H9 (cell line): ENCODE data around the gene TIMM10B. TPM values are rescaled to one million over a fixed set of nuclear protein-coding genes. Genes with fewer than 3 reads are reported as not detected.

Experiments used
- DNase-seq: peaks from one replicate; pipeline ENCODE4 v3.0.0-alpha.2; 2017
- H2AFZ ChIP-seq: one replicate; pipeline ENCODE4 v1.6.1; 2013; ENCODE audit warnings: mild to moderate bottlenecking, low read length, control low read depth, moderate library complexity
- H2AK5ac ChIP-seq: 2 replicates; pipeline ENCODE4 v1.6.1; 2013; ENCODE audit warnings: low read length, control low read depth, mixed read lengths; ENCODE audit not compliant: insufficient read length
- H2BK120ac ChIP-seq: one replicate; pipeline ENCODE4 v1.6.1; 2013; ENCODE audit warnings: low read depth, mild to moderate bottlenecking, low read length, control low read depth, inconsistent platforms; ENCODE audit not compliant: poor library complexity, severe bottlenecking
- H2BK12ac ChIP-seq: 2 replicates; pipeline ENCODE4 v1.6.1; 2013; ENCODE audit warnings: low read length, control low read depth, mixed read lengths, low read depth; ENCODE audit not compliant: insufficient read length
- H2BK15ac ChIP-seq: 2 replicates; pipeline ENCODE4 v1.6.1; 2013; ENCODE audit warnings: low read depth, low read length, control low read depth
- H2BK20ac ChIP-seq: one replicate; pipeline ENCODE4 v1.6.1; 2013; ENCODE audit warnings: low read depth, mild to moderate bottlenecking, low read length, control low read depth, inconsistent platforms; ENCODE audit not compliant: poor library complexity, severe bottlenecking
- H2BK5ac ChIP-seq: 2 replicates; pipeline ENCODE4 v1.6.1; 2013; ENCODE audit warnings: low read length, control low read depth, mixed read lengths; ENCODE audit not compliant: insufficient read length
- H3K14ac ChIP-seq: 2 replicates; pipeline ENCODE4 v1.6.1; 2013; ENCODE audit warnings: low read length, control low read depth; ENCODE audit not compliant: insufficient read depth
- H3K18ac ChIP-seq: 2 replicates; pipeline ENCODE4 v1.6.1; 2013; ENCODE audit warnings: low read depth, mild to moderate bottlenecking, mixed read lengths, low read length, control low read depth; ENCODE audit not compliant: insufficient read length
- H3K23ac ChIP-seq: 2 replicates; pipeline ENCODE4 v1.6.1; 2013; ENCODE audit warnings: low read length, control low read depth, mixed read lengths, low read depth; ENCODE audit not compliant: insufficient read length
- H3K23me2 ChIP-seq: 2 replicates; pipeline ENCODE4 v1.6.1; 2013; ENCODE audit warnings: low read depth, mild to moderate bottlenecking, mixed read lengths, low read length, control low read depth; ENCODE audit not compliant: insufficient read length, poor library complexity, severe bottlenecking
- H3K27ac ChIP-seq: 2 replicates; pipeline ENCODE4 v1.5.1; 2013; ENCODE audit warnings: low read length, control low read depth, mixed read lengths, low read depth; ENCODE audit not compliant: insufficient read length
- H3K27me3 ChIP-seq: 2 replicates; pipeline ENCODE4 v1.6.1; 2013; ENCODE audit warnings: low read length, control low read depth, inconsistent platforms; ENCODE audit not compliant: insufficient read depth
- H3K4ac ChIP-seq: 2 replicates; pipeline ENCODE4 v1.6.1; 2013; ENCODE audit warnings: low read depth, mild to moderate bottlenecking, control low read depth, inconsistent platforms, low read length, moderate library complexity
- H3K4me1 ChIP-seq: 2 replicates; pipeline ENCODE4 v1.6.1; 2013; ENCODE audit warnings: low read length, control low read depth, inconsistent platforms; ENCODE audit not compliant: insufficient read depth
- H3K4me2 ChIP-seq: 2 replicates; pipeline ENCODE4 v1.6.1; 2013; ENCODE audit warnings: low read length, control low read depth, mixed read lengths; ENCODE audit not compliant: insufficient read length, insufficient read depth
- H3K56ac ChIP-seq: 2 replicates; pipeline ENCODE4 v1.6.1; 2013; ENCODE audit warnings: low read depth, mild to moderate bottlenecking, mixed read lengths, low read length, control low read depth; ENCODE audit not compliant: insufficient read length
- H3K79me1 ChIP-seq: 2 replicates; pipeline ENCODE4 v1.6.1; 2013; ENCODE audit warnings: low read depth, mild to moderate bottlenecking, moderate library complexity, low read length, control low read depth, inconsistent platforms; ENCODE audit not compliant: insufficient read depth, poor library complexity, severe bottlenecking
- H3K79me2 ChIP-seq: 2 replicates; pipeline ENCODE4 v1.6.1; 2013; ENCODE audit warnings: low read length, control low read depth, inconsistent platforms; ENCODE audit not compliant: insufficient read depth
- H3K9ac ChIP-seq: 2 replicates; pipeline ENCODE4 v1.6.1; 2013; ENCODE audit warnings: low read length, control low read depth, mixed read lengths; ENCODE audit not compliant: insufficient read length; ENCODE audit errors: extremely low read depth
- H3K9me3 ChIP-seq: one replicate; pipeline ENCODE4 v1.6.1; 2013; ENCODE audit warnings: low read depth, low read length, inconsistent platforms; ENCODE audit not compliant: control insufficient read depth
- H3T11ph ChIP-seq: one replicate; pipeline ENCODE4 v1.6.1; 2013; ENCODE audit warnings: mild to moderate bottlenecking, low read length, control low read depth, inconsistent platforms
- H4K20me1 ChIP-seq: one replicate; pipeline ENCODE4 v1.6.1; 2013; ENCODE audit not compliant: control insufficient read depth, insufficient read length, insufficient read depth
- H4K5ac ChIP-seq: 2 replicates; pipeline ENCODE4 v1.6.1; 2013; ENCODE audit warnings: low read depth, mild to moderate bottlenecking, mixed read lengths, low read length, control low read depth; ENCODE audit not compliant: insufficient read length
- H4K8ac ChIP-seq: replicated peaks from 2 replicates; pipeline ENCODE4 v1.6.1; 2013; ENCODE audit warnings: low read length, control low read depth, mixed read lengths, low read depth; ENCODE audit not compliant: insufficient read length
- H4K91ac ChIP-seq: 2 replicates; pipeline ENCODE4 v1.6.1; 2013; ENCODE audit warnings: low read depth, mild to moderate bottlenecking, moderate library complexity, mixed read lengths, low read length, control low read depth; ENCODE audit not compliant: insufficient read length
- H3K27ac Mint-ChIP-seq, 3 experiments: 2 replicates in 2 of 3; 3 replicates in 1 of 3; pipeline ENCODE4 v1.8.0; 2020 to 2021; ENCODE audit warnings: mixed read lengths in 3 of 3, mild to moderate bottlenecking in 1 of 3, moderate library complexity in 1 of 3
- H3K27me3 Mint-ChIP-seq: 2 replicates; pipeline ENCODE4 v1.8.0; 2021; ENCODE audit warnings: low read depth, mild to moderate bottlenecking, moderate library complexity, mixed read lengths
- H3K36me3 Mint-ChIP-seq, 3 experiments: 2 replicates in 2 of 3; 3 replicates in 1 of 3; pipeline ENCODE4 v1.8.0; 2020 to 2021; ENCODE audit warnings: low read depth in 3 of 3, mixed read lengths in 3 of 3; ENCODE audit not compliant: insufficient read depth in 1 of 3
- H3K4me1 Mint-ChIP-seq, 2 experiments: 2 replicates each; pipeline ENCODE4 v1.8.0; 2020; ENCODE audit warnings: mixed read lengths in 2 of 2
- H3K4me3 Mint-ChIP-seq, 2 experiments: 2 replicates in 1 of 2; 3 replicates in 1 of 2; pipeline ENCODE4 v1.8.0; 2020 to 2021; ENCODE audit warnings: mild to moderate bottlenecking in 2 of 2, mixed read lengths in 2 of 2, moderate library complexity in 1 of 2
- H3K9me3 Mint-ChIP-seq, 2 experiments: 2 replicates in 1 of 2; 3 replicates in 1 of 2; pipeline ENCODE4 v1.8.0; 2020; ENCODE audit warnings: mild to moderate bottlenecking in 2 of 2, mixed read lengths in 2 of 2, moderate library complexity in 1 of 2
- CTCF ChIP-seq: fragments of 200-600 bp; sonication (generic); conservative IDR thresholded peaks from 3 replicates; pipeline ENCODE4 v1.8.0; 2021; ENCODE audit warnings: antibody characterized with exemption, mild to moderate bottlenecking
- WGBS: extraction: QIAGEN DNeasy Blood & Tissue Kit; methylation state at CpG from one replicate; pipeline ENCODE4 v1.1.7; 2013; ENCODE audit warnings: missing lambda C conversion rate, low lambda C conversion rate, mixed read lengths; ENCODE audit not compliant: insufficient read length; ENCODE audit errors: extremely low coverage; 5-methylcytosine and 5-hydroxymethylcytosine counted together
- long read RNA-seq: library from polyadenylated mRNA; unstranded; transcript quantifications from one replicate; pipeline ENCODE4 v2.0.0, GENCODE V29; 2020
- total RNA-seq: library from RNA; stranded (reverse); gene quantifications from 2 replicates; pipeline ENCODE4 v1.2.1, GENCODE V29; 2021

Gene TIMM10B
- 49.9 and 50.3 TPM in 2 replicates for total RNA-seq
- long read RNA-seq, transcript TIMM10B-201 (3 exons, 2,840 nt), result major isoform, 175 of 180 reads
- long read RNA-seq, partial matches to known transcripts, result 0 of 180 reads
- long read RNA-seq, other reads (novel, unspliced or antisense), result 0 of 180 reads

- no CpG with 5 or more reads among the region's 66 CpGs for WGBS
- peaks cover 11 to 13% of the 10 kb centered on the region in 2 experiments for H3K4me1 Mint-ChIP-seq
Observed at GRCh38 chr11:6481012-6481923, at the start of gene TIMM10B, which contains the start of gene ARFIP2. TIMM10B (plus strand) TSS chr11:6481501; CDS start chr11:6481517, 16 bp downstream. ARFIP2 (minus strand) TSS chr11:6481331; CDS start chr11:6480421, 910 bp downstream.

More at GRCh38 chr11:6481012-6481923, at the start of gene TIMM10B, which contains the start of gene ARFIP2:
- peak within 1 kb of the TSS; percentile 15 for H2AK5ac ChIP-seq
- no peak within 1 kb of the TSS for H2BK20ac ChIP-seq
- H3K9ac ChIP-seq, result peak within 1 kb of the TSS; percentile 96
- peak within 1 kb of the TSS; percentile 13; the same call in 1 of the 2 replicates for H3K4ac ChIP-seq
- no peaks in the 10 kb centered on the region for H3K9me3 Mint-ChIP-seq
- H4K5ac ChIP-seq, result peak within 1 kb of the TSS; percentile 25
- peak within 1 kb of the TSS; percentile 98 to 99 for H3K4me3 Mint-ChIP-seq
- H3K18ac ChIP-seq, result peak within 1 kb of the TSS; percentile 78
- no peak for TF ChIP-seq CTCF
- H3K27me3 Mint-ChIP-seq, result no peaks in the 10 kb centered on the region; the same call in 1 of the 2 replicates
- H3K79me2 ChIP-seq, result peaks cover 18% of the 10 kb centered on the region; the same call in 1 of the 2 replicates
- H3K9me3 ChIP-seq, result no peaks in the 10 kb centered on the region
- peaks cover 13% of the 10 kb centered on the region for H3K23me2 ChIP-seq
- H3K4me2 ChIP-seq, result peak within 1 kb of the TSS; percentile 90
- no peak within 1 kb of the TSS for H2AFZ ChIP-seq
- H3K27me3 ChIP-seq, result no peaks in the 10 kb centered on the region
- peak; percentile 99 for DNase-seq
- H4K20me1 ChIP-seq, result no peaks in the 10 kb centered on the region
- H3K56ac ChIP-seq, result peak within 1 kb of the TSS; percentile 60
- peak within 1 kb of the TSS; percentile 96 to 100 (median 98) for H3K27ac Mint-ChIP-seq
- H3K14ac ChIP-seq, result peak within 1 kb of the TSS; percentile 50
- peak within 1 kb of the TSS; percentile 29 for H3K27ac ChIP-seq
- no peak within 1 kb of the TSS for H2BK12ac ChIP-seq
- H3K4me1 ChIP-seq, result no peaks in the 10 kb centered on the region; the same call in 1 of the 2 replicates
- no peak within 1 kb of the TSS for H3T11ph ChIP-seq
- H2BK15ac ChIP-seq, result no peak within 1 kb of the TSS
- peaks cover 44 to 54% (median 50%) of the 10 kb centered on the region in 3 experiments for H3K36me3 Mint-ChIP-seq
- no peak within 1 kb of the TSS for H3K23ac ChIP-seq
- no peak within 1 kb of the TSS for H4K8ac ChIP-seq
- no peak within 1 kb of the TSS for H2BK120ac ChIP-seq
- peaks cover 16% of the 10 kb centered on the region for H3K79me1 ChIP-seq
- H2BK5ac ChIP-seq, result peak within 1 kb of the TSS; percentile 13
- peak within 1 kb of the TSS; percentile 23 for H4K91ac ChIP-seq
